Endothelial cell of umbilical vein (primary cell): ENCODE results near the gene EAF1.

Source experiments
- CTCF ChIP-seq, 2 donors: IDR thresholded peaks; 1 replicate in 1 of 2; 2 replicates in 1 of 2; pipeline ENCODE4 v1.5.1; 2011; ENCODE audit warnings: low read length in 2 of 2, mild to moderate bottlenecking in 2 of 2, moderate library complexity in 2 of 2, control low read depth in 1 of 2, inconsistent platforms in 1 of 2, low read depth in 1 of 2; ENCODE audit not compliant: insufficient read depth in 1 of 2; ENCODE audit errors: extremely low read depth in 1 of 2
- EZH2 ChIP-seq: IDR thresholded peaks from 2 replicates; pipeline ENCODE4 v1.6.1; 2012; ENCODE audit warnings: borderline replicate concordance, low read depth, mild to moderate bottlenecking, moderate library complexity, low read length, inconsistent platforms; ENCODE audit not compliant: severe bottlenecking
- POLR2A ChIP-seq: IDR thresholded peaks from 2 replicates; pipeline ENCODE4 v1.6.1; 2012; ENCODE audit warnings: low read depth, mild to moderate bottlenecking, control low read depth, low read length
- POLR2AphosphoS5 ChIP-seq: IDR thresholded peaks from 2 replicates; pipeline ENCODE4 v1.6.1; 2012; ENCODE audit warnings: low read depth, mild to moderate bottlenecking, control low read depth, low read length, moderate library complexity; ENCODE audit not compliant: insufficient read depth

- no peak for TF ChIP-seq POLR2A
- TF ChIP-seq CTCF (IDR thresholded peaks at IDR 0.05; ENCODE audit: extremely low read depth in 1 of 2, insufficient read depth in 1 of 2, low read depth in 1 of 2, low read length in 2 of 2): no peak
- TF ChIP-seq POLR2AphosphoS5: no peak
- no peak for TF ChIP-seq EZH2
These were observed 6.1 kb downstream of the EAF1 start for GRCh38 chr3:15433531-15433930.
